ENCODE measurements around the gene KIF2C.

Gene KIF2C

DNA sequence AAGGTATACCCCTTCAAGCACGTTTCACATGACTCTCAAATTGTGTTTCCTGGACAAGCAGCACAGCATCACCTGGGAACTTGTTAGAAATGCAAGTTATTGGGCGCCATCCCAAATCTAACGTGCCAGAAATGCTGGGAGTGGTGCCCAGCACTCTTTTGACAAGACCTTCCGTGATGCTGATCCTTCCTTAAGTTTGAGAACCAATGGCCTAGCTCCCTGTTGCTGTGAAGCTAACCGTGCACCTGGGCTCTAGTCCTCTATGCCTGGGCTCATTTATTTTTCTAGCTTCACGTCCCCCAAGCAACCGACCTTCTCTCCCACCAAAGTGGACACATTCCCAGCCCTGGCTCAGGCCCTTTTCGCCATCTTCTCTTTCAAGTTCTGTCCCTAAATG, 44.1 kb downstream of the KIF2C start:
- H3K36me3 ChIP-seq (ENCODE audit: insufficient read depth, insufficient read length, low read length) = peaks cover 34% of the 10 kb centered on the region
- TF ChIP-seq ZNF274 (IDR thresholded peaks at IDR 0.05; ENCODE audit: low read depth, low read length) (no peak), SUZ12 (IDR thresholded peaks at IDR 0.05; ENCODE audit: extremely low read depth, insufficient read depth, insufficient read length) (no peak), YY1 (IDR thresholded peaks at IDR 0.05; ENCODE audit: insufficient read depth, insufficient read length) (no peak)
- peak overlapping the region; percentile 92 for H3K9ac ChIP-seq (ENCODE audit: insufficient read length, low read depth)
- H3K9me3 ChIP-seq (ENCODE audit: insufficient read depth, low read length) = no peaks in the 10 kb centered on the region
- peaks cover 20% of the 10 kb centered on the region for H3K4me1 ChIP-seq (ENCODE audit: insufficient read depth, insufficient read length)
- no peak for DNase-seq (ENCODE audit: low read depth, low spot score)
- peaks cover 27% of the 10 kb centered on the region for H3K27me3 ChIP-seq (ENCODE audit: insufficient read depth, insufficient read length)
- peak overlapping the region; percentile 53 for H3K4me3 ChIP-seq (ENCODE audit: insufficient read length, low read depth)

DNA sequence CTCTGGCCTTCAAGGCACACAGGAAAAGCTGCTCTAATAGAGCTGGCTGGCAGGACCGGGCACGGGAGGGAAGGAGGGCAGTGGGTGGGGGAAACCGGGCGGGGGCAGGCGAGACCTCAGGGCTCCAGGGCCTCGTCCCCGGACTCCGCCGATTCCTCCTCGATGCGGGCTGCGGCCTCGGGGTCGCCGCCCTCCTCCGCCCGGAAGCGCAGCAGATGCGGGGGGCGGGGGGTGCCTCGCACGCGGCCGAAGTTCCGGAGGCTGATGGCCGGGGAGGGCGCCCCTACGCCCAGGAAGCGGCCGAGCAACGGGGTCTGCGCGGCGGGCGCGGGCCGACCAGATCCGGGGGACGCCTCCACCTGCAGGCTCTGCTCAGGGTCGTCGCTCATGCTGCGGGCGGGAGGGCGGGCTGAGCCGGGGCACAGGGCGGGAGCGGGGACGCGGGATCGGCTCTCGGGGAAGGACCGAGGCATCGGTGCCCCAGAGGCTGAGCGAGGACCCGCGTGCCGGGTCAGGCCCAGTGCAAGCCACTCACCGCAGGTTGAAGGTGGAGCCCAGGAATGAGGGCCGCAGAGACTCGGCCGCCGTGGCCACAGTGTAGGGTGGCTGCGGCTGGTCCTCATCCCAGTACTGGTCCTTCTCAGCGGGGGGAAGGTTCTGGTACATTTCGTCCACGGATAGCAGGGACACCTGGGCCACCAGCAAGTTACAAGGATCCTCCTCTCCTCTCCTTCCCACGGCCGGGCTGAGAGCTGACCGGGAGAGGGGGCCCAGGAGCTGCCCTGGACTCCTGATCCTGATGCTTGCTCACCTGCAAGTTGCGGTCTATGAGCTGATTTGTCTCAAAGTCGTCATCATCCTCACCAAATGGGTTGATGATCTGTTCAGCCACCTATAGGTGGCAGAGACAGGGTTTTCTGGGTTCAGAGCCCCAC, 44.7 kb downstream of the KIF2C start:
- TF ChIP-seq ZNF274 (IDR thresholded peaks at IDR 0.05; ENCODE audit: low read depth, low read length) (no peak), SUZ12 (IDR thresholded peaks at IDR 0.05; ENCODE audit: extremely low read depth, insufficient read depth, insufficient read length) (no peak), YY1 (IDR thresholded peaks at IDR 0.05; ENCODE audit: insufficient read depth, insufficient read length) (no peak)
- DNase-seq (ENCODE audit: low read depth, low spot score) = no peak
- peaks cover 20% of the 10 kb centered on the region for H3K4me1 ChIP-seq (ENCODE audit: insufficient read depth, insufficient read length)
- no peaks in the 10 kb centered on the region for H3K9me3 ChIP-seq (ENCODE audit: insufficient read depth, low read length)
- H3K4me3 ChIP-seq (ENCODE audit: insufficient read length, low read depth) = peak overlapping the region; percentile 53
- peaks cover 27% of the 10 kb centered on the region for H3K27me3 ChIP-seq (ENCODE audit: insufficient read depth, insufficient read length)
- peak overlapping the region; percentile 92 for H3K9ac ChIP-seq (ENCODE audit: insufficient read length, low read depth)
- H3K36me3 ChIP-seq (ENCODE audit: insufficient read depth, insufficient read length, low read length) = peaks cover 27% of the 10 kb centered on the region

DNA sequence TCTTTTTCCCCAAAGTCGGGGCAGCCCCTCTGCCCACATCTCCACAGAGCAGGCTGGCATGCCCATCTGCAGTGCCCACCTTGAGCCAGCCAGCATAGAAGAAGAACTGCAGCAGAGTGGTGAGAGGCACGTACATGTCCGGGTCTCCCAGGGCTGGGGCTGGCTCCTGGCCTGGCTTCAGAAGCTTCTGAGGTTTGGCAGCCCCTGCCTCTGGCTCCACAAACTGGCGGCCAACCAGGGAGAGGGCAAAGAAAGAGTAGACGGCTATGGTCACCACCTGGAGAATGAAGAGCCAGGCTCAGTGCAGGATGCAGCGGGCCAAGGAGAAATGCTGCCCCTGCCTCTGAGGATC, 45.4 kb downstream of the KIF2C start:
- no peak overlapping the region for H3K4me3 ChIP-seq (ENCODE audit: insufficient read length, low read depth)
- H3K4me1 ChIP-seq (ENCODE audit: insufficient read depth, insufficient read length) = peaks cover 20% of the 10 kb centered on the region
- H3K9me3 ChIP-seq (ENCODE audit: insufficient read depth, low read length) = no peaks in the 10 kb centered on the region
- peaks cover 21% of the 10 kb centered on the region for H3K36me3 ChIP-seq (ENCODE audit: insufficient read depth, insufficient read length, low read length)
- peaks cover 27% of the 10 kb centered on the region for H3K27me3 ChIP-seq (ENCODE audit: insufficient read depth, insufficient read length)
- TF ChIP-seq YY1 (IDR thresholded peaks at IDR 0.05; ENCODE audit: insufficient read depth, insufficient read length) = no peak
- TF ChIP-seq ZNF274 (IDR thresholded peaks at IDR 0.05; ENCODE audit: low read depth, low read length) = no peak
- no peak for TF ChIP-seq SUZ12 (IDR thresholded peaks at IDR 0.05; ENCODE audit: extremely low read depth, insufficient read depth, insufficient read length)
- no peak for DNase-seq (ENCODE audit: low read depth, low spot score)
- H3K9ac ChIP-seq (ENCODE audit: insufficient read length, low read depth) = peak overlapping the region; percentile 92

- Histone ChIP-seq H3K9ac (ENCODE audit: insufficient read length, low read depth) (peak overlapping the region; percentile 83), H3K4me3 (ENCODE audit: insufficient read length, low read depth) (peak overlapping the region; percentile 48), H3K9me3 (ENCODE audit: insufficient read depth, low read length) (no peaks in the 10 kb centered on the region), H3K27me3 (ENCODE audit: insufficient read depth, insufficient read length) (peaks cover 27% of the 10 kb centered on the region), H3K4me1 (ENCODE audit: insufficient read depth, insufficient read length) (peaks cover 20% of the 10 kb centered on the region), H3K36me3 (ENCODE audit: insufficient read depth, insufficient read length, low read length) (peaks cover 15% of the 10 kb centered on the region)
- no peak for DNase-seq (ENCODE audit: low read depth, low spot score)
- no peak for TF ChIP-seq SUZ12 (IDR thresholded peaks at IDR 0.05; ENCODE audit: extremely low read depth, insufficient read depth, insufficient read length)
- no peak for TF ChIP-seq YY1 (IDR thresholded peaks at IDR 0.05; ENCODE audit: insufficient read depth, insufficient read length)
- TF ChIP-seq ZNF274 (IDR thresholded peaks at IDR 0.05; ENCODE audit: low read depth, low read length) = no peak
Observed at GRCh38 chr1:44785501-44786137, 46.0 kb downstream of the KIF2C start.

- Histone ChIP-seq H3K9me3 (ENCODE audit: insufficient read depth, low read length) (no peaks in the 10 kb centered on the region), H3K4me1 (ENCODE audit: insufficient read depth, insufficient read length) (peaks cover 23% of the 10 kb centered on the region), H3K9ac (ENCODE audit: insufficient read length, low read depth) (peak overlapping the region; percentile 83), H3K4me3 (ENCODE audit: insufficient read length, low read depth) (peak overlapping the region; percentile 48), H3K27me3 (ENCODE audit: insufficient read depth, insufficient read length) (peaks cover 27% of the 10 kb centered on the region), H3K36me3 (ENCODE audit: insufficient read depth, insufficient read length, low read length) (peaks cover 8% of the 10 kb centered on the region)
- peak; percentile 83 for DNase-seq (ENCODE audit: low read depth, low spot score)
- TF ChIP-seq SUZ12 (IDR thresholded peaks at IDR 0.05; ENCODE audit: extremely low read depth, insufficient read depth, insufficient read length) = no peak
- no peak for TF ChIP-seq ZNF274 (IDR thresholded peaks at IDR 0.05; ENCODE audit: low read depth, low read length)
- no peak for TF ChIP-seq YY1 (IDR thresholded peaks at IDR 0.05; ENCODE audit: insufficient read depth, insufficient read length)
Observed at GRCh38 chr1:44786138-44786840, 46.7 kb downstream of the KIF2C start.

- Histone ChIP-seq H3K4me3 (ENCODE audit: insufficient read length, low read depth) (peak overlapping the region; percentile 48), H3K4me1 (ENCODE audit: insufficient read depth, insufficient read length) (peaks cover 26% of the 10 kb centered on the region), H3K36me3 (ENCODE audit: insufficient read depth, insufficient read length, low read length) (peaks cover 3% of the 10 kb centered on the region), H3K9me3 (ENCODE audit: insufficient read depth, low read length) (no peaks in the 10 kb centered on the region), H3K9ac (ENCODE audit: insufficient read length, low read depth) (peak overlapping the region; percentile 83), H3K27me3 (ENCODE audit: insufficient read depth, insufficient read length) (peaks cover 27% of the 10 kb centered on the region)
- no peak for DNase-seq (ENCODE audit: low read depth, low spot score)
- no peak for TF ChIP-seq SUZ12 (IDR thresholded peaks at IDR 0.05; ENCODE audit: extremely low read depth, insufficient read depth, insufficient read length)
- TF ChIP-seq YY1 (IDR thresholded peaks at IDR 0.05; ENCODE audit: insufficient read depth, insufficient read length) = no peak
- no peak for TF ChIP-seq ZNF274 (IDR thresholded peaks at IDR 0.05; ENCODE audit: low read depth, low read length)
Observed at GRCh38 chr1:44786841-44787426, 47.3 kb downstream of the KIF2C start.

Data from NT2/D1 (cell line).